Astrocyte of the spinal cord (primary cell): ENCODE measurements around the gene ACSL3.
"Not testable (repeated sequence)": the region's sequence is repeated elsewhere in the genome, so short reads cannot be mapped to it uniquely, and the experiment has no call there.

Source experiments
- DNase-seq: peaks from one replicate; pipeline ENCODE4 v3.0.0; 2011; ENCODE audit warnings: low read depth, low spot score
- H3K4me3 ChIP-seq: 2 replicates; pipeline ENCODE4 v1.5.1; 2011; ENCODE audit warnings: low read depth, mild to moderate bottlenecking, low read length, moderate library complexity
- CTCF ChIP-seq: IDR thresholded peaks from 2 replicates; pipeline ENCODE4 v1.5.1; 2012; ENCODE audit warnings: low read depth, mild to moderate bottlenecking, low read length, inconsistent platforms
- in situ Hi-C: cut with HindIII; loops from 2 replicates; pipeline ENCODE4 v1.10.0; 2017; ENCODE audit warnings: low sequenced_read_pairs

ACSL3 gene

GRCh38 chr2:222840060-222840802, 20.6 kb upstream of the ACSL3 start:
- in situ Hi-C loops = no loop called here
- DNase-seq = no peak
- H3K4me3 ChIP-seq = no peak overlapping the region
- no peak for TF ChIP-seq CTCF

GRCh38 chr2:222842491-222843174, 18.2 kb upstream of the ACSL3 start:
- H3K4me3 ChIP-seq = no peak overlapping the region
- DNase-seq = peak; percentile 65

GRCh38 chr2:222844323-222844722, 16.5 kb upstream of the ACSL3 start:
- peak; percentile 91 for DNase-seq
- in situ Hi-C loops = no loop called here
- no peak overlapping the region for H3K4me3 ChIP-seq
- no peak for TF ChIP-seq CTCF

More at GRCh38 chr2:222842491-222843174, 18.2 kb upstream of the ACSL3 start:
- in situ Hi-C loops = no loop called here
- TF ChIP-seq CTCF = no peak

DNA sequence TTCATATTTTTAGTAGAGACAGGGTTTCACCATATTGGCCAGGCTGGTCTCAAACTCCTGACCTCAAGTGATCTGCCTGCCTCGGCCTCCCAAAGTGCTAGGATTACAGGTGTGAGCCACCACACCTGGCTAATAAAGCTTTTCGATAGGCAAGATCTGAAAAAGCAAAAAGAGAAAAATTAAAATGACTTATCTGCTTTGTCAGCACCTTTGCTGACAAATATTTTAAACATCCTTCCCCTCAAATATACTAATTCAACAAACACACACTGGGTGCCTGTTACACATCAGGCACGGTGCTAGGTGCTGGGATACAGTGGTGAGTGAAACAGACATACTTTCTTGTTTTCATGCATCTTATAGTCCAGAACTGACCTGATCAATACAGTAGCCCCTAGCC, 15.5 kb upstream of the ACSL3 start:
- H3K4me3 ChIP-seq, in situ Hi-C loops, DNase-seq: not testable (repeated sequence)

- no peak for TF ChIP-seq CTCF
- in situ Hi-C loops = no loop called here
These were observed 14.8 kb upstream of the ACSL3 start for GRCh38 chr2:222846003-222846402.

DNA sequence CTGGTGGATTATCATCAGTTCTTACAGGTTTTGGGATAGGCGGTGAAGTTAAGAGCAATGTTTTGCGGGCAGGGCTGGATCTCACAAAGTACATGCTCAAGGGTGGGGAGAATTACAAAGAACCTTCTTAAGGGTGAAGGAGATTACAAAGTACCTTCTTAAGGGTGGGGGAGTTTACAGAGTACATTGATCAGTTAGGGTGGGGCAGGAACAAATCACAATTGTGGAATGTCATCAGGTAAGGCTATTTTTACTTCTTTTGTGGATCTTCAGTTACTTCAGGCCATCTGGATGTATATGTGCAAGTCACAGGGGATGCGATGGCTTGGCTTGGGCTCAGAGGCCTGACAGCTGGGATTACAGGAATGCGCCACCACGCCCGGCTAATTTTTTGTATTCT, 12.8 kb upstream of the ACSL3 start:
- DNase-seq, H3K4me3 ChIP-seq, in situ Hi-C loops: not testable (repeated sequence)

More at GRCh38 chr2:222846003-222846402, 14.8 kb upstream of the ACSL3 start:
- H3K4me3 ChIP-seq = no peak overlapping the region
- no peak for DNase-seq

GRCh38 chr2:222848862-222849261, 12.0 kb upstream of the ACSL3 start:
- no peak for TF ChIP-seq CTCF
- in situ Hi-C loops = no loop called here

More at GRCh38 chr2:222848862-222849261, 12.0 kb upstream of the ACSL3 start:
- H3K4me3 ChIP-seq = no peak overlapping the region
- no peak for DNase-seq
